ENCODE results near the gene VARS1.

VARS1 gene

GRCh38 chr6:31767096-31767645 lies 28.4 kb downstream of the VARS1 start:
- TF ChIP-seq MAX (IDR thresholded peaks at IDR 0.05; ENCODE audit: low read depth, low read length), result no peak
- no peak for TF ChIP-seq POLR2A (IDR thresholded peaks at IDR 0.05; ENCODE audit: extremely low read depth, insufficient read length)
- no peak for TF ChIP-seq MYC (IDR thresholded peaks at IDR 0.05; ENCODE audit: low read depth, low read length)
- TF ChIP-seq CTCF (IDR thresholded peaks at IDR 0.05; ENCODE audit: low read depth, low read length), result no peak
- H3K4me3 ChIP-seq (ENCODE audit: low read depth, low read length), result no peak overlapping the region
- DNase-seq (ENCODE audit: low read depth), result no peak

- DNase-seq (ENCODE audit: low read depth), result no peak
- H3K4me3 ChIP-seq (ENCODE audit: low read depth, low read length), result no peak overlapping the region
- TF ChIP-seq CTCF (IDR thresholded peaks at IDR 0.05; ENCODE audit: low read depth, low read length) (no peak), MYC (IDR thresholded peaks at IDR 0.05; ENCODE audit: low read depth, low read length) (no peak), POLR2A (IDR thresholded peaks at IDR 0.05; ENCODE audit: extremely low read depth, insufficient read length) (no peak), MAX (IDR thresholded peaks at IDR 0.05; ENCODE audit: low read depth, low read length) (no peak)
Observed at GRCh38 chr6:31765910-31766794, 29.4 kb downstream of the VARS1 start.

- H3K4me3 ChIP-seq (ENCODE audit: low read depth, low read length), result no peak overlapping the region
- TF ChIP-seq MAX (IDR thresholded peaks at IDR 0.05; ENCODE audit: low read depth, low read length), result no peak
- TF ChIP-seq CTCF (IDR thresholded peaks at IDR 0.05; ENCODE audit: low read depth, low read length), result no peak
- no peak for DNase-seq (ENCODE audit: low read depth)
Observed at GRCh38 chr6:31765559-31765909, 30.0 kb downstream of the VARS1 start.

GRCh38 chr6:31764198-31764597 lies 31.4 kb downstream of the VARS1 start:
- H3K4me3 ChIP-seq (ENCODE audit: low read depth, low read length), result no peak overlapping the region
- TF ChIP-seq POLR2A (IDR thresholded peaks at IDR 0.05; ENCODE audit: extremely low read depth, insufficient read length), result no peak
- no peak for DNase-seq (ENCODE audit: low read depth)

- TF ChIP-seq CTCF (IDR thresholded peaks at IDR 0.05; ENCODE audit: low read depth, low read length) (no peak), MAX (IDR thresholded peaks at IDR 0.05; ENCODE audit: low read depth, low read length) (no peak), POLR2A (IDR thresholded peaks at IDR 0.05; ENCODE audit: extremely low read depth, insufficient read length) (no peak), MYC (IDR thresholded peaks at IDR 0.05; ENCODE audit: low read depth, low read length) (no peak)
- DNase-seq (ENCODE audit: low read depth), result no peak
- H3K4me3 ChIP-seq (ENCODE audit: low read depth, low read length), result no peak overlapping the region
Observed at GRCh38 chr6:31763619-31763940, 32.0 kb downstream of the VARS1 start.

- no peak for DNase-seq (ENCODE audit: low read depth)
- H3K4me3 ChIP-seq (ENCODE audit: low read depth, low read length), result no peak overlapping the region
- TF ChIP-seq MAX (IDR thresholded peaks at IDR 0.05; ENCODE audit: low read depth, low read length) (no peak), POLR2A (IDR thresholded peaks at IDR 0.05; ENCODE audit: extremely low read depth, insufficient read length) (no peak), CTCF (IDR thresholded peaks at IDR 0.05; ENCODE audit: low read depth, low read length) (no peak)
Observed at GRCh38 chr6:31762878-31763618, 32.5 kb downstream of the VARS1 start.
